NCI-H1092 treated with DMSO at 0.1 percent for 48 hours (cell line): ENCODE data around the gene SASH1.

Experiments used
- DNase-seq: peaks from one replicate; lab custom pipeline; 2025; lab: John Stamatoyannopoulos, UW

Gene SASH1

GRCh38 chr6:148523048-148523447 lies 180.4 kb downstream of the SASH1 start:
- no peak for DNase-seq

GRCh38 chr6:148523551-148523950 lies 180.9 kb downstream of the SASH1 start:
- no peak for DNase-seq

- no peak for DNase-seq
Observed at GRCh38 chr6:148524471-148524882, 181.8 kb downstream of the SASH1 start.

- DNase-seq = no peak
Observed at GRCh38 chr6:148524976-148525375, 182.3 kb downstream of the SASH1 start.

GRCh38 chr6:148525453-148525852 lies 182.8 kb downstream of the SASH1 start:
- no peak for DNase-seq

- DNase-seq = no peak
Observed at GRCh38 chr6:148526145-148526544, 183.5 kb downstream of the SASH1 start.

GRCh38 chr6:148528292-148528691 lies 185.7 kb downstream of the SASH1 start:
- DNase-seq = peak; percentile 8

GRCh38 chr6:148529010-148529409 lies 186.4 kb downstream of the SASH1 start:
- no peak for DNase-seq

GRCh38 chr6:148530394-148530953 lies 187.8 kb downstream of the SASH1 start:
- DNase-seq = no peak

- no peak for DNase-seq
Observed at GRCh38 chr6:148530976-148531375, 188.3 kb downstream of the SASH1 start.

GRCh38 chr6:148532698-148533097 lies 190.1 kb downstream of the SASH1 start:
- no peak for DNase-seq

- no peak for DNase-seq
Observed at GRCh38 chr6:148533309-148534107, 190.9 kb downstream of the SASH1 start.

GRCh38 chr6:148534871-148535270 lies 192.2 kb downstream of the SASH1 start:
- DNase-seq = no peak

GRCh38 chr6:148535381-148535780 lies 192.7 kb downstream of the SASH1 start:
- DNase-seq = no peak

GRCh38 chr6:148535976-148536375 lies 193.3 kb downstream of the SASH1 start:
- no peak for DNase-seq

- peak; percentile 58 for DNase-seq
Observed at GRCh38 chr6:148538261-148539190, 195.9 kb downstream of the SASH1 start.

GRCh38 chr6:148543540-148543939 lies 200.9 kb downstream of the SASH1 start:
- no peak for DNase-seq

GRCh38 chr6:148544421-148544820 lies 201.8 kb downstream of the SASH1 start:
- no peak for DNase-seq

GRCh38 chr6:148545901-148546300 lies 203.3 kb downstream of the SASH1 start:
- no peak for DNase-seq

- no peak for DNase-seq
Observed at GRCh38 chr6:148547110-148547509, 204.5 kb downstream of the SASH1 start.

GRCh38 chr6:148548065-148548748 lies 205.6 kb downstream of the SASH1 start:
- DNase-seq = no peak

GRCh38 chr6:148548749-148549140 lies 206.1 kb downstream of the SASH1 start:
- DNase-seq = no peak
